ENCODE measurements around the gene MGAT5.

Gene MGAT5

DNA sequence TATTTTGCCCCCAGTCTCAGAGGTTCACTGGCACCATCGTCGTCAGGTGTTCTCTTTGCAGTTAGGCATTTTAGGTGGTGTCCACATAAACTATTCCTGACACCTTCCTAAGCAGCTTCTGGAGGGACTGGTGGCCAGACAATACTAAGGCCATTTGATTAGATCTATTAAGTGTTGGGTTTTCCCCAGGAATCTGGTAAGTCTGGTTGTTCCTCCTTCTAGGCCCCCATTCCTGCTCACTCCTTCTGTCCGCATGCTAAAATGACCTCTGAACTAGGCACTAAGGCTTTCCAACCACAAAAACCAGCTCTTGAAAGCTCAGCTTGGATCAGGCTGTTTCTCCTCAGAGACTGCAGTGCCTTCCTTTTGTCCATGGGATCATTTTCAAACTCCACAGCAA is 100.7 kb downstream of the MGAT5 start:
- Histone ChIP-seq H3K36me3 (ENCODE audit: control insufficient read depth in 2 of 2, insufficient read depth in 1 of 2, low read length in 2 of 2) (peaks cover 0 to 16% of the 10 kb centered on the region in 2 experiments; a peak in 1 of 3 replicates), H3K9me3 (ENCODE audit: control insufficient read depth, insufficient read depth, low read depth, low read length) (no peaks in the 10 kb centered on the region), H3K4me1 (ENCODE audit: control insufficient read depth, insufficient read depth, low read length) (peaks cover 18% of the 10 kb centered on the region), H3K4me3 (ENCODE audit: low read depth, low read length) (no peak overlapping the region), H3K27ac (ENCODE audit: extremely low read depth, low read depth, low read length) (no peak overlapping the region)
- POLR2A ChIA-PET, result no interaction called here
- CTCF ChIA-PET, result interaction anchor here (0.6 to 1.4 kb wide), 2 partner anchors 96 to 465 kb away, joined by 3 read pairs; no protein-coding TSS in a partner anchor
- TF ChIP-seq ZNF549 (tag by site-specific recombination; IDR thresholded peaks at IDR 0.05) (no peak), KLF7 (tag by site-specific recombination; IDR thresholded peaks at IDR 0.05; ENCODE audit: borderline replicate concordance) (no peak), ZNF19 (tag by site-specific recombination; IDR thresholded peaks at IDR 0.05; ENCODE audit: low read depth) (no peak), ZNF792 (tag by site-specific recombination; IDR thresholded peaks at IDR 0.05) (no peak), RBAK (tag by site-specific recombination; IDR thresholded peaks at IDR 0.05) (no peak), ZXDB (tag by site-specific recombination; IDR thresholded peaks at IDR 0.05) (no peak), IKZF3 (tag by site-specific recombination; IDR thresholded peaks at IDR 0.05) (no peak), ZNF514 (tag by site-specific recombination; IDR thresholded peaks at IDR 0.05) (no peak), ZNF629 (tag by site-specific recombination; IDR thresholded peaks at IDR 0.05) (no peak), ZNF791 (tag by site-specific recombination; IDR thresholded peaks at IDR 0.05) (no peak), SP3 (tag by site-specific recombination; IDR thresholded peaks at IDR 0.05) (no peak), ATF2 (tag by site-specific recombination; IDR thresholded peaks at IDR 0.05; ENCODE audit: low read depth) (no peak), ZBTB17 (tag by site-specific recombination; IDR thresholded peaks at IDR 0.05) (no peak), ZBTB48 (tag by site-specific recombination; IDR thresholded peaks at IDR 0.05) (no peak)
- TF ChIP-seq, protein P1, sequence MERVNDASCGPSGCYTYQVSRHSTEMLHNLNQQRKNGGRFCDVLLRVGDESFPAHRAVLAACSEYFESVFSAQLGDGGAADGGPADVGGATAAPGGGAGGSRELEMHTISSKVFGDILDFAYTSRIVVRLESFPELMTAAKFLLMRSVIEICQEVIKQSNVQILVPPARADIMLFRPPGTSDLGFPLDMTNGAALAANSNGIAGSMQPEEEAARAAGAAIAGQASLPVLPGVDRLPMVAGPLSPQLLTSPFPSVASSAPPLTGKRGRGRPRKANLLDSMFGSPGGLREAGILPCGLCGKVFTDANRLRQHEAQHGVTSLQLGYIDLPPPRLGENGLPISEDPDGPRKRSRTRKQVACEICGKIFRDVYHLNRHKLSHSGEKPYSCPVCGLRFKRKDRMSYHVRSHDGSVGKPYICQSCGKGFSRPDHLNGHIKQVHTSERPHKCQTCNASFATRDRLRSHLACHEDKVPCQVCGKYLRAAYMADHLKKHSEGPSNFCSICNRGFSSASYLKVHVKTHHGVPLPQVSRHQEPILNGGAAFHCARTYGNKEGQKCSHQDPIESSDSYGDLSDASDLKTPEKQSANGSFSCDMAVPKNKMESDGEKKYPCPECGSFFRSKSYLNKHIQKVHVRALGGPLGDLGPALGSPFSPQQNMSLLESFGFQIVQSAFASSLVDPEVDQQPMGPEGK (tag by site-specific recombination; IDR thresholded peaks at IDR 0.05), result no peak

GRCh38 chr2:134357814-134358213 is 103.9 kb downstream of the MGAT5 start:
- CTCF ChIA-PET, result interaction anchor here (0.6 kb wide), 1 partner anchor 112 kb away, joined by 3 read pairs; no protein-coding TSS in a partner anchor
- Histone ChIP-seq H3K4me1 (ENCODE audit: control insufficient read depth, insufficient read depth, low read length) (peaks cover 18% of the 10 kb centered on the region), H3K4me3 (ENCODE audit: low read depth, low read length) (no peak overlapping the region), H3K36me3 (ENCODE audit: control insufficient read depth in 2 of 2, insufficient read depth in 1 of 2, low read length in 2 of 2) (peaks cover 0 to 9% of the 10 kb centered on the region in 2 experiments; a peak in 1 of 3 replicates), H3K9me3 (ENCODE audit: control insufficient read depth, insufficient read depth, low read depth, low read length) (no peaks in the 10 kb centered on the region), H3K27ac (ENCODE audit: extremely low read depth, low read depth, low read length) (no peak overlapping the region)
- POLR2A ChIA-PET, result no interaction called here
- TF ChIP-seq, protein P2, sequence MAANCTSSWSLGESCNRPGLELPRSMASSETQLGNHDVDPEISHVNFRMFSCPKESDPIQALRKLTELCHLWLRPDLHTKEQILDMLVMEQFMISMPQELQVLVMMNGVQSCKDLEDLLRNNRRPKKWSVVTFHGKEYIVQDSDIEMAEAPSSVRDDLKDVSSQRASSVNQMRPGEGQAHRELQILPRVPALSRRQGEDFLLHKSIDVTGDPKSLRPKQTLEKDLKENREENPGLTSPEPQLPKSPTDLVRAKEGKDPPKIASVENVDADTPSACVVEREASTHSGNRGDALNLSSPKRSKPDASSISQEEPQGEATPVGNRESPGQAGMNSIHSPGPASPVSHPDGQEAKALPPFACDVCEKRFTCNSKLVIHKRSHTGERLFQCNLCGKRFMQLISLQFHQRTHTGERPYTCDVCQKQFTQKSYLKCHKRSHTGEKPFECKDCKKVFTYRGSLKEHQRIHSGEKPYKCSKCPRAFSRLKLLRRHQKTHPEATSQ (tag by site-specific recombination; IDR thresholded peaks at IDR 0.05), result no peak
- TF ChIP-seq ZNF510 (tag by site-specific recombination; IDR thresholded peaks at IDR 0.05; ENCODE audit: insufficient replicate concordance) (no peak), ZNF214 (tag by site-specific recombination; IDR thresholded peaks at IDR 0.05; ENCODE audit: borderline replicate concordance) (no peak), ZNF174 (tag by site-specific recombination; IDR thresholded peaks at IDR 0.05) (no peak), ZNF324 (tag by site-specific recombination; IDR thresholded peaks at IDR 0.05) (no peak), ZNF645 (tag by site-specific recombination; IDR thresholded peaks at IDR 0.05) (no peak), ZNF558 (tag by site-specific recombination; IDR thresholded peaks at IDR 0.05) (no peak), ZNF10 (tag by site-specific recombination; IDR thresholded peaks at IDR 0.05) (no peak), ZNF610 (tag by site-specific recombination; IDR thresholded peaks at IDR 0.05; ENCODE audit: borderline replicate concordance) (no peak), ZNF626 (tag by site-specific recombination; IDR thresholded peaks at IDR 0.05) (no peak), MYNN (tag by site-specific recombination; IDR thresholded peaks at IDR 0.05; ENCODE audit: borderline replicate concordance) (no peak), ZNF350 (tag by site-specific recombination; IDR thresholded peaks at IDR 0.05) (no peak)
- TF ChIP-seq, protein P3, sequence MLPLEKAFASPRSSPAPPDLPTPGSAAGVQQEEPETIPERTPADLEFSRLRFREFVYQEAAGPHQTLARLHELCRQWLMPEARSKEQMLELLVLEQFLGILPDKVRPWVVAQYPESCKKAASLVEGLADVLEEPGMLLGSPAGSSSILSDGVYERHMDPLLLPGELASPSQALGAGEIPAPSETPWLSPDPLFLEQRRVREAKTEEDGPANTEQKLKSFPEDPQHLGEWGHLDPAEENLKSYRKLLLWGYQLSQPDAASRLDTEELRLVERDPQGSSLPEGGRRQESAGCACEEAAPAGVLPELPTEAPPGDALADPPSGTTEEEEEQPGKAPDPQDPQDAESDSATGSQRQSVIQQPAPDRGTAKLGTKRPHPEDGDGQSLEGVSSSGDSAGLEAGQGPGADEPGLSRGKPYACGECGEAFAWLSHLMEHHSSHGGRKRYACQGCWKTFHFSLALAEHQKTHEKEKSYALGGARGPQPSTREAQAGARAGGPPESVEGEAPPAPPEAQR (tag by site-specific recombination; IDR thresholded peaks at IDR 0.05), result no peak
- TF ChIP-seq, protein P4, sequence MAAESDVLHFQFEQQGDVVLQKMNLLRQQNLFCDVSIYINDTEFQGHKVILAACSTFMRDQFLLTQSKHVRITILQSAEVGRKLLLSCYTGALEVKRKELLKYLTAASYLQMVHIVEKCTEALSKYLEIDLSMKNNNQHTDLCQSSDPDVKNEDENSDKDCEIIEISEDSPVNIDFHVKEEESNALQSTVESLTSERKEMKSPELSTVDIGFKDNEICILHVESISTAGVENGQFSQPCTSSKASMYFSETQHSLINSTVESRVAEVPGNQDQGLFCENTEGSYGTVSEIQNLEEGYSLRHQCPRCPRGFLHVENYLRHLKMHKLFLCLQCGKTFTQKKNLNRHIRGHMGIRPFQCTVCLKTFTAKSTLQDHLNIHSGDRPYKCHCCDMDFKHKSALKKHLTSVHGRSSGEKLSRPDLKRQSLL (tag by site-specific recombination; IDR thresholded peaks at IDR 0.05), result no peak
